ACC112 (cell line): ENCODE results near the gene GSX1.

Source experiments
- H2AFZ ChIP-seq: fragments of 200-600 bp; sonication (generic); one replicate; pipeline ENCODE4 v1.6.0; 2017; ENCODE audit warnings: antibody characterized with exemption, low read length; ENCODE audit not compliant: unreplicated experiment
- H3K27ac ChIP-seq: fragments of 200-600 bp; sonication (generic); 2 replicates; pipeline ENCODE4 v1.5.1; 2014; ENCODE audit warnings: low read depth, mild to moderate bottlenecking, antibody characterized with exemption, low read length, moderate library complexity
- H3K27me3 ChIP-seq: fragments of 200-600 bp; sonication (generic); 2 replicates; pipeline ENCODE4 v1.6.1; 2014; ENCODE audit warnings: mild to moderate bottlenecking, antibody characterized with exemption, low read length, moderate library complexity, mixed read lengths; ENCODE audit not compliant: insufficient read depth
- H3K36me3 ChIP-seq: fragments of 200-600 bp; sonication (generic); 2 replicates; pipeline ENCODE4 v1.6.1; 2016; ENCODE audit warnings: mild to moderate bottlenecking, antibody characterized with exemption, low read length, moderate library complexity, mixed read lengths; ENCODE audit not compliant: insufficient read depth
- H3K4me1 ChIP-seq: fragments of 200-600 bp; sonication (generic); one replicate; pipeline ENCODE4 v1.6.1; 2016; ENCODE audit warnings: low read length, mixed read lengths; ENCODE audit not compliant: insufficient read depth, unreplicated experiment, control insufficient read depth
- H3K4me3 ChIP-seq: fragments of 200-600 bp; sonication (generic); 2 replicates; pipeline ENCODE4 v1.5.1; 2014; ENCODE audit warnings: mild to moderate bottlenecking, low read depth, low read length
- H3K79me2 ChIP-seq: fragments of 200-600 bp; sonication (generic); one replicate; pipeline ENCODE4 v1.6.0; 2016; ENCODE audit warnings: low read length; ENCODE audit not compliant: control insufficient read depth, unreplicated experiment, insufficient read depth

The GSX1 gene

DNA sequence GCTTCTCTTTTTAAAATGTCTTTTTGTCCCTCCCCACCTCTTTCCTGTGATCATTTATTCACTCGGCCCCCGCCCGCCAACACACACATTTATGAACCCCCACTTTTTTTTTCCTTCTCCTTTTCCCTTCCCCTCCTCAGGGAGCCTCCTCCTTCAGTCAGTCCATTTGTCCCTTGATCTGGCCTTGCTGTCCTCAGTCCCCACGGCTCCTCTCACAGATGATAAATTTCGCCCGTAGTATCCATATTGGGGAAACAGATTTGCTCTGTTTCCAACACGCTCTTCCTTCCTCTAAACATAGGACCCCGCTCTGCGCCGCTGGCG, 2.0 kb downstream of the GSX1 start:
- no peaks in the 10 kb centered on the region for H3K36me3 ChIP-seq
- no peaks in the 10 kb centered on the region for H3K79me2 ChIP-seq
- H3K4me1 ChIP-seq: no peaks in the 10 kb centered on the region
- no peak overlapping the region for H3K4me3 ChIP-seq
- H3K27ac ChIP-seq: no peak overlapping the region
- no peak overlapping the region for H2AFZ ChIP-seq
- peaks cover 98% of the 10 kb centered on the region for H3K27me3 ChIP-seq

DNA sequence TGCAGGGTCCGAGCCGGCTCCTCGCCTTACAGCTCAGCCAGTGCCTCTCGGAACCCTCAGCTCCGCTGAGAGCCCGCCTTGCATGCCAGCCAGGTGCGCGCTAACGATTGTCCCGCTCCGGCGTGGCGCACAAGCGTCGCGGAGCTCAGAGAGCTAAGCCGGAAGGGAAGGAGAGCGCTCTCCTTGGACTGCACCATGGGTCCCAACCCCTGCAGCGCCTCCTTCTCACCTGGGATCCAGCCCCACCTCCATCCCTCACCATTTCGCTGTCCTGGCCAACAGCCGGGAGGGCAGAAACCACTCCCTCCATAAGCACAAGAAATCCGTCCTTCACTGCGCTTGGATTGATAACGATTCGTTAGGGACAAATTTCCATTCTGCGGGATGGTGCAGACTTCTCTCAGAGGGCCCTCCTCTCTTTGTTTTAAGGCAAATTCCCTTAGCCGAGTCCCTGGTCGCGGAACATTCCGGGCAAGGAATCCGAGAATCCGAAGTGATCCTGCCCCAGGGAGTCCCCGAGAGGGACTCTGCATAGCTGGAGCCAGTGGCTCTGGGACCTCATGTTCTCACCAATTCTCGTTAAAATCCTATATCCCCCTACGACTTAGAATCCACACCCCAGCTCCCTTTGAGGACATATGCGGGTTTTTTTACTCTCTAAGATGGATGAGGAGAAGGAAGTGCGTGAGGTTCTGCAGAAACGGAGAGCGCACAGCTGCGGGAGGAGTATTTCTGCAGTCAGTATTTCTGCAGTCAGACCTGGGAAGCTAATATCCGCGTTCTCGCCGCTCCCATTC, 2.8 kb downstream of the GSX1 start:
- Histone ChIP-seq H3K4me1 (no peaks in the 10 kb centered on the region), H3K27me3 (peaks cover 98% of the 10 kb centered on the region), H3K27ac (no peak overlapping the region), H3K4me3 (no peak overlapping the region), H3K79me2 (no peaks in the 10 kb centered on the region), H3K36me3 (no peaks in the 10 kb centered on the region), H2AFZ (no peak overlapping the region)

DNA sequence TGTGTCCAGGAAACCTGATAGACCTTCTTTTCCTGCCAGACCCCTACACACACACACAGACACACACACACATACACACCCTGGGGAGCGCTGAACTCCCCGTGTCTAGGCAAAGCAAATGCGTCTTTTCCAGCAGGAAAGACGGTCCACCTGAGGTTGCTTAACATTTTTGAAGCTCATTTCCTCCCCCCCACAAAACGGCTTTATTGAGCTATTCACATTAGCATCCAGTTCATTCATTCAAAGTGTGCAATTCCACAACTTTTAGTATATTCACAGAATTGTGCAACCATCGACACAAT, 3.4 kb downstream of the GSX1 start:
- Histone ChIP-seq H2AFZ (no peak overlapping the region), H3K36me3 (no peaks in the 10 kb centered on the region), H3K4me1 (no peaks in the 10 kb centered on the region), H3K79me2 (no peaks in the 10 kb centered on the region), H3K4me3 (no peak overlapping the region), H3K27ac (no peak overlapping the region), H3K27me3 (peaks cover 99% of the 10 kb centered on the region)

DNA sequence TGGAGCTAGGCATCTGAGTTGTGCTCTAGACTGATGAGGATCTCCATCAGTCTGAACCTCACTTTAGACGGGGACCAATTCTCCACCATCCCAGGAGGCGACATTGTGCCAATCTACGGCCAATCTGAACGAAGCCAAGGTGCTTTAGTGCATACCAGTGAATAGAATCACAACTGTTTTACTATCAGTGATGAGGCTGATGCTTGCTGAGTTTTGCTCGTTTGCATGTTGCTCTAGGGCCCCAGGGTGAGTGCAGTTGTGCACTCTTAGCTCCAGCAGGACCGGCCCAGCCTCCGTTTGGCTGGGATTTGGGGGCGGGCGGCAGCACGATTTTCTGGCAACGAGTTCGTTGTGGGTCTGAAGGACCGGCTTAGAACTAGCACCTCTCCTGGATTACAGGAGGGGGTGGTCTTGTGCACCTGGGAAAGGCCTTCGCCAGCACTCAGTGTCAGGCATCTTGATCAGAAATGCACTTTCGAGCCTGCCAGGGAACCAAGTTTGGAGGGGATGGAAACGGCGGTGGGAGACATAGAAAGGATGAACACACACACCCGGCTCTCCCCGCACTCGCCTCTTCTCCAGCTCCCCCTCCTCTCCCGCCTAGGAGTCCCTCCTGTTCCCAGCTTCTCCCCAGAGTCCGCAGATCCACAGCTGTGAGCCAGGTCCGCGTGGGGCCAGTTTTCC, 4.4 kb downstream of the GSX1 start:
- Histone ChIP-seq H3K36me3 (no peaks in the 10 kb centered on the region), H3K27ac (no peak overlapping the region), H3K4me3 (no peak overlapping the region), H3K4me1 (no peaks in the 10 kb centered on the region), H3K27me3 (peaks cover 96% of the 10 kb centered on the region), H2AFZ (no peak overlapping the region), H3K79me2 (no peaks in the 10 kb centered on the region)

DNA sequence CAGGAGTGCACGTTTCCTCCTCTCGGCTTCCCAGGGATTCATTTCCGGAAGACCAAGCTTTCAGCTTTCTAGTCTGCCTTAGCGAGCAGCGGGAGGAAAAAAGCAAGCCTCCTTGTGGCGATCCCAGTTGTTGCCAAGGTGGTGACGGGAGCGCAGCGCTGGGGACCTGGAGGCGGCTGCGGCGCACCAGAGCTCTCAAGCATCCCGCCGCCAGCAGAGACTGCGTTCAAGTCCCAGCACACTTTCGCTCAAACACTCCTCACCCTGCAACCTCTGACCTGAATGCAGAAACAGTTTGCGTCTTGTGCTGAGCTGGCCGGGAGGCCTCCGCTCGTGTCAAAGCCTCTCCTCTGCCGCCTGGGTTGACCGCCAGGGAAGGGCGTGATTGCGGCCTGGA, 4.9 kb downstream of the GSX1 start:
- no peaks in the 10 kb centered on the region for H3K4me1 ChIP-seq
- no peak overlapping the region for H3K27ac ChIP-seq
- peaks cover 90% of the 10 kb centered on the region for H3K27me3 ChIP-seq
- H3K36me3 ChIP-seq: no peaks in the 10 kb centered on the region
- H3K4me3 ChIP-seq: no peak overlapping the region
- H2AFZ ChIP-seq: no peak overlapping the region
- H3K79me2 ChIP-seq: no peaks in the 10 kb centered on the region

DNA sequence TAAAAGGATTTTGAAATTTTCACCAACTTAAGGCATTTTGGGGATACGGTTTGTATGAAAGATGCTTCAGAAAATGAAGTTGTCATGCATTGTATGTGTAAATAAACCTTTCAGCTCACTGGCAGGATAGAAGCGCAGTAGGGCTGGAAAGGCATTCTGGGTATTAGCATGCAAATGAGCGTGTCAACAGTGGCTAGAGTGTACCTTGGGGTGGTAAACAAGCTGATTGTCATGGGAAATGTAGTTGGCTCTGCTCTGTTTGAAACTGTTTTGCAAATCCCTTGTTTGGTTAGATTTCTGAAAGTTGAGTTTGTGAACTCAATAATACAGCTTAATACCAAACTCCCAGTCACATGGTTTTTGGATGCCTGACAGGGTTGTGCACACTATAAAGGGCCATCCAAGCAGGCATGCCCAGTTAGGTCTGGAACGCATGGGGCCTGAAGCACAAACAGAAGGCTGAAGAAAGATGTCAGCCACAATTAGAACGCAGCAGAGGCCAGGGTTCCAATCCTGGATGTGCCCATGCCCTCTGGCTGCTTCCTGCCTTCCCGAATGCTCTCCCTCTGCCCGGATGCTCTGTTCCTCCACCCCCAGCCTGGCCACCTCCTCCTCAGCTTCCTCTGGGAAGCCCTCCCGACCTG, 14.6 kb downstream of the GSX1 start:
- Histone ChIP-seq H3K79me2 (no peaks in the 10 kb centered on the region), H3K36me3 (no peaks in the 10 kb centered on the region), H3K27ac (no peak overlapping the region), H2AFZ (no peak overlapping the region), H3K27me3 (peaks cover 82% of the 10 kb centered on the region), H3K4me1 (no peaks in the 10 kb centered on the region), H3K4me3 (no peak overlapping the region)

DNA sequence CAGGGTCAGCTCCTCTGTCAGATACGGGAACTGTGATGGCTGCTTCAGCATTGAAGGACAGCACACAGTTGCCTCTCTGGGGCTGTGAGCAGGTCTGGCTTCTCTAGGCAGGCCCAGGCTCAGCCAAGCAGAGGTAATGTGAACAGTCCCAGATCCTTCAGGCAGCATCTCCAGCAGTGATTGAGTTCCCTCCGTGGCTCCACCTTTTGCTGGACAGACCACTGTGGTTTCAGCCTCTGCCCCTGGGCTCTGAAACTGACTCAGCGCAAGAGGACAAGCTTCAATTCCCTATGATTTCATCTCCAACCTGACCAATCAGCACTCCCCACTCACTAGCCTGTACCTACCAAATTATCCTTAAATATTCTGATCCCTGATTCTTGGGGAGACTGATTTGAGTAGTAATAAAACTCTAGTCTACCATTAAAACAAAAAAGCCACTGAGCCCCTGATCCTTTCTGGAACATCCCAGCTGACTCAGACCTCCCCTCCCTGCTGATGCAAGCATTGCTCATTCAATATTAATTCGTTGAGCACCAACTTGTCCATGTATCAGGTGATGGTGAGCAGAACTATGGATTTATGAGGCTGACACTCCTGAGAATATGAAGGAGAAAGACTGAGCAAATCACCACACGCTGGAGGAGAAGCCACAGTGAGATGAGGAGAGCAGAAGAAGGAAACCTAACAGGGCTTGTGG, 16.7 kb downstream of the GSX1 start:
- no peaks in the 10 kb centered on the region for H3K36me3 ChIP-seq
- no peaks in the 10 kb centered on the region for H3K4me1 ChIP-seq
- H3K27me3 ChIP-seq: peaks cover 87% of the 10 kb centered on the region
- H3K4me3 ChIP-seq: no peak overlapping the region
- no peak overlapping the region for H2AFZ ChIP-seq
- H3K27ac ChIP-seq: no peak overlapping the region
- no peaks in the 10 kb centered on the region for H3K79me2 ChIP-seq

DNA sequence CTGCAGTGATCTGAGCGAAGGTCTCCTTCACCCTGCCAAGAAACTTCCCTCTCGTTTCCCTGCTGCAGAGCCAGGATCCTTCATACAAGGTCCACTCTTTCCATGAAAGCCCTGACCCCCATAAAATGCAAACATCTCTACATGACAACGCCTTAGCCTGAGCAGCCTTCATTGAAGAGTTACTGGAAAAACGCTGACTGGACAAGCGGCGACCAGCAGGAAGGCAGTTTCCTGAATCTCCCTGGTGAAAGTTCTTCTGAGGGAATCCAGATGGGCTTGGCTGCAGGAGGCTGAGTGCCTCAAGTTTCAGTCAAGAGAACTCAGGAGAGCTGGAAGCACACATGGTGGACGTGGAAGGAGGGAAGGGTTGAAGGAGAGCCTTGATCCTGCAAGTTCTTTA, 17.7 kb downstream of the GSX1 start:
- Histone ChIP-seq H3K27ac (no peak overlapping the region), H3K4me3 (no peak overlapping the region), H2AFZ (no peak overlapping the region), H3K36me3 (no peaks in the 10 kb centered on the region), H3K4me1 (no peaks in the 10 kb centered on the region), H3K27me3 (peaks cover 89% of the 10 kb centered on the region), H3K79me2 (no peaks in the 10 kb centered on the region)

DNA sequence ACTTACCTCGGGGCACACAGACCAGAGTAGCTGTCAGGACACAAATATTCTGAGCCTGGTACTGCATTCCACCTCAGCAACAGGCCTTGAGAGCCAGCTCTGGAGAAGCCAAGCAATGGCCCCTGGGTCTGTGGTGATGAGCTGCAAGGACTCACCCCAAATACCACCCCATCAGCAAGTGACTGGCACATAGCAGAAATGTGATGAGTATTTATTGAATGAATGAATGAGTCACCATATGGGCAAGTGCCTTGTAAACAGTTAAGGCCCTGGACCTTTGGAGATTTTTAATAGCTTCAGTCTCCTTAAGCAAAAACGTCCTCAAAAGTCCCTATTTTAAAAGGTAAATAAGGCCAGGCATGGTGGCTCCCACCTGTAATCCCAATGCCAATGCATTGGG, 18.2 kb downstream of the GSX1 start:
- H2AFZ ChIP-seq: no peak overlapping the region
- no peak overlapping the region for H3K4me3 ChIP-seq
- H3K79me2 ChIP-seq: no peaks in the 10 kb centered on the region
- H3K4me1 ChIP-seq: no peaks in the 10 kb centered on the region
- no peaks in the 10 kb centered on the region for H3K36me3 ChIP-seq
- H3K27ac ChIP-seq: no peak overlapping the region
- peaks cover 85% of the 10 kb centered on the region for H3K27me3 ChIP-seq

DNA sequence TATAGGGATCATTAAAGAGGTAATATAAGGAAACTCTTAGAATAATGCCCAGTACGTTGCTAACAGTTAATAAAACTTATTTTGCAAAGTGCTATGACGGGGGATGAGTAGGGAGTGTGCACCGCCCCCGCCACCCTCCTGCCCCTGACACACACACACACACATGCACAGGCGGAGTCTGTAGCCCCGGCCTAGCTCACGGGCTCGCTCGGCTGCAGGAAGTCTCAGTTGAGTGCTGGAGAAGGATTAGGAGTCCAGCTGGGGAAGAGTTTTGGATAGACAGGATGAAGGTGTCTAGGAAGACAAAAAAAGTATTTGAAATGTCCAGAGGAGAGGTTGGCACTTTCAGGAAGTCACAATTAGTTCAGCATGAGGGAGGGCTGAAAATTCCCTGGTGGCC, 21.5 kb downstream of the GSX1 start:
- Histone ChIP-seq H3K36me3 (no peaks in the 10 kb centered on the region), H3K4me1 (no peaks in the 10 kb centered on the region), H3K27ac (no peak overlapping the region), H3K27me3 (peaks cover 81% of the 10 kb centered on the region), H2AFZ (no peak overlapping the region), H3K4me3 (no peak overlapping the region), H3K79me2 (no peaks in the 10 kb centered on the region)
